C4-2B (cell line): ENCODE results near the gene PPP5C.

Experiments
- ZFX ChIP-seq: fragments of 450-650 bp; IDR thresholded peaks from 2 replicates; pipeline ENCODE4 v1.6.1; 2017
- TF ChIP-seq, protein P1 (sequence below): fragments of 450-650 bp; conservative IDR thresholded peaks from 2 replicates; pipeline ENCODE4 v1.5.1; 2017; ENCODE audit warnings: mild to moderate bottlenecking

- TF ChIP-seq, protein P1, sequence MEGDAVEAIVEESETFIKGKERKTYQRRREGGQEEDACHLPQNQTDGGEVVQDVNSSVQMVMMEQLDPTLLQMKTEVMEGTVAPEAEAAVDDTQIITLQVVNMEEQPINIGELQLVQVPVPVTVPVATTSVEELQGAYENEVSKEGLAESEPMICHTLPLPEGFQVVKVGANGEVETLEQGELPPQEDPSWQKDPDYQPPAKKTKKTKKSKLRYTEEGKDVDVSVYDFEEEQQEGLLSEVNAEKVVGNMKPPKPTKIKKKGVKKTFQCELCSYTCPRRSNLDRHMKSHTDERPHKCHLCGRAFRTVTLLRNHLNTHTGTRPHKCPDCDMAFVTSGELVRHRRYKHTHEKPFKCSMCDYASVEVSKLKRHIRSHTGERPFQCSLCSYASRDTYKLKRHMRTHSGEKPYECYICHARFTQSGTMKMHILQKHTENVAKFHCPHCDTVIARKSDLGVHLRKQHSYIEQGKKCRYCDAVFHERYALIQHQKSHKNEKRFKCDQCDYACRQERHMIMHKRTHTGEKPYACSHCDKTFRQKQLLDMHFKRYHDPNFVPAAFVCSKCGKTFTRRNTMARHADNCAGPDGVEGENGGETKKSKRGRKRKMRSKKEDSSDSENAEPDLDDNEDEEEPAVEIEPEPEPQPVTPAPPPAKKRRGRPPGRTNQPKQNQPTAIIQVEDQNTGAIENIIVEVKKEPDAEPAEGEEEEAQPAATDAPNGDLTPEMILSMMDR = no peak
- TF ChIP-seq ZFX = no peak
Observed at GRCh38 chr19:46381756-46382345, 35.0 kb downstream of the PPP5C start.
